ENCODE data around the gene MS4A14.

DNA sequence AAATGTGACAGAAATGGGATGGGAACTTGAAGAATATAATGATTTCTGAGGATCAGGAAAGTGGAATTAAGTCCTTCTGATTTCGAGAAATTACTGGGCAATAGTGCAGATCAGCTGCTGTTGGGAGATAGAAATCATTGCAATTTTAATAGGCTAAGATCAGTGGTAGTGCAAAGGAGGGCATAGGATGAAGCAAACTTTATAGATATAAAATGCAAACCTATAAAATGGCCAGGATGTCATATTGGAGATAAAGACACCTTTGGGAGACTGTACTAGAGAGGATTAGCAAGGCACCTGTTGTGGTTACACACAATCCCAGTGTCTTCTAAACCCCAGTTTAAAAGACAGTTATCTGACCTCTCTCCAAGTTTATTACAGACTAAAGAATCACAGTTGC is 24.4 kb upstream of the MS4A14 start:
- TF ChIP-seq, protein P1, sequence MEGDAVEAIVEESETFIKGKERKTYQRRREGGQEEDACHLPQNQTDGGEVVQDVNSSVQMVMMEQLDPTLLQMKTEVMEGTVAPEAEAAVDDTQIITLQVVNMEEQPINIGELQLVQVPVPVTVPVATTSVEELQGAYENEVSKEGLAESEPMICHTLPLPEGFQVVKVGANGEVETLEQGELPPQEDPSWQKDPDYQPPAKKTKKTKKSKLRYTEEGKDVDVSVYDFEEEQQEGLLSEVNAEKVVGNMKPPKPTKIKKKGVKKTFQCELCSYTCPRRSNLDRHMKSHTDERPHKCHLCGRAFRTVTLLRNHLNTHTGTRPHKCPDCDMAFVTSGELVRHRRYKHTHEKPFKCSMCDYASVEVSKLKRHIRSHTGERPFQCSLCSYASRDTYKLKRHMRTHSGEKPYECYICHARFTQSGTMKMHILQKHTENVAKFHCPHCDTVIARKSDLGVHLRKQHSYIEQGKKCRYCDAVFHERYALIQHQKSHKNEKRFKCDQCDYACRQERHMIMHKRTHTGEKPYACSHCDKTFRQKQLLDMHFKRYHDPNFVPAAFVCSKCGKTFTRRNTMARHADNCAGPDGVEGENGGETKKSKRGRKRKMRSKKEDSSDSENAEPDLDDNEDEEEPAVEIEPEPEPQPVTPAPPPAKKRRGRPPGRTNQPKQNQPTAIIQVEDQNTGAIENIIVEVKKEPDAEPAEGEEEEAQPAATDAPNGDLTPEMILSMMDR (IDR thresholded peaks at IDR 0.05), result no peak
- TF ChIP-seq POLR2A (IDR thresholded peaks at IDR 0.05), result no peak

All from tibial nerve (tissue), 3 donors.